Right cardiac atrium (tissue), 5 donors: Measurements from ENCODE around the gene KL. TPM values are rescaled to one million over a fixed set of nuclear protein-coding genes. Genes with fewer than 3 reads are reported as not detected.

ENCODE experiments used
- ATAC-seq, 2 donors: fragments of 200-7000 bp; cut with Tn5 transposase; one replicate each; pipeline versions ENCODE4 v1.8.0 to v1.9.1; 2020; ENCODE audit warnings: moderate library complexity in 2 of 2, mild to moderate bottlenecking in 1 of 2
- DNase-seq, 3 donors: peaks; one replicate each; pipeline ENCODE4 v3.0.0-alpha.2; 2020
- H3K27ac ChIP-seq: one replicate; pipeline ENCODE4 v1.5.1; 2013; ENCODE audit warnings: mild to moderate bottlenecking, low read length, control low read depth, moderate library complexity
- H3K27me3 ChIP-seq: one replicate; pipeline ENCODE4 v1.6.1; 2013; ENCODE audit not compliant: control insufficient read depth, insufficient read depth
- H3K4me1 ChIP-seq: one replicate; pipeline ENCODE4 v1.6.1; 2013; ENCODE audit warnings: low read length; ENCODE audit not compliant: control insufficient read depth, insufficient read depth
- H3K4me3 ChIP-seq: one replicate; pipeline ENCODE4 v1.5.1; 2013; ENCODE audit warnings: low read length, control low read depth
- H3K9me3 ChIP-seq: one replicate; pipeline ENCODE4 v1.6.1; 2013; ENCODE audit warnings: low read length; ENCODE audit not compliant: control insufficient read depth
- WGBS: extraction: QIAGEN DNeasy Blood & Tissue Kit; methylation state at CpG from one replicate; pipeline ENCODE4 v1.1.7; 2013; 5-methylcytosine and 5-hydroxymethylcytosine counted together
- intact Hi-C, 4 donors: fragments of 100-400 bp; cut with DNase I; formaldehyde crosslinking; loops; one replicate each; pipeline versions ENCODE4 v1.11.0 to v1.14.0; 2022 to 2023
- polyA plus RNA-seq: library from polyadenylated mRNA; stranded (reverse); fragments of 200-250 nt; gene quantifications from one replicate; pipeline ENCODE4 v1.2.3, GENCODE V29; 2013
- total RNA-seq, 4 donors: library from RNA; stranded (reverse); fragmentation: NEBNext Ultra II Directional; extraction: Animal tissue kit (Norgen Biotek cat#: 25700); gene quantifications; one replicate each; pipeline ENCODE4 v1.2.1, GENCODE V29; 2021
- donor health status: healthy with polysubstance abuse.
- donor health status: DM: no; HTN: yes; CAD: no.
- donor health status: DM: no; HTN: no; CAD: no.
- donor health status: DM: no; HTN: yes; CAD: no; lungs with severe emphysema.
- donor health status: DM: yes; HTN: yes; CAD: no.

KL gene
- total and polyA plus RNA-seq, 5 donors = 0.95 to 2.7 (median 1.9) TPM

- Histone ChIP-seq H3K9me3 (no peaks in the 10 kb centered on the region), H3K4me3 (no peak overlapping the region), H3K27me3 (no peaks in the 10 kb centered on the region), H3K4me1 (no peaks in the 10 kb centered on the region), H3K27ac (no peak overlapping the region)
- DNase-seq = no peak
- 43% methylated on average over 2 of the region's 2 CpGs for WGBS
- intact Hi-C loops = no loop called here
- ATAC-seq = no peak
Measured at GRCh38 chr13:33040090-33040489, 23.9 kb downstream of the KL start.

- intact Hi-C loops = no loop called here
- ATAC-seq = no peak
- no peak overlapping the region for H3K27ac ChIP-seq
- DNase-seq = no peak
- H3K4me3 ChIP-seq = no peak overlapping the region
- no peaks in the 10 kb centered on the region for H3K4me1 ChIP-seq
- no peaks in the 10 kb centered on the region for H3K9me3 ChIP-seq
- 73% methylated on average over 4 of the region's 4 CpGs for whole genome bisulfite sequencing
- H3K27me3 ChIP-seq = no peaks in the 10 kb centered on the region
Measured at GRCh38 chr13:33045851-33046592, 29.8 kb downstream of the KL start.

GRCh38 chr13:33050161-33050560 is 33.9 kb downstream of the KL start:
- H3K27ac ChIP-seq = no peak overlapping the region
- H3K4me1 ChIP-seq = no peaks in the 10 kb centered on the region
- no peaks in the 10 kb centered on the region for H3K27me3 ChIP-seq
- intact Hi-C loops = no loop called here
- ATAC-seq = no peak
- DNase-seq = no peak
- no peak overlapping the region for H3K4me3 ChIP-seq
- H3K9me3 ChIP-seq = no peaks in the 10 kb centered on the region
- 38% methylated on average over 4 of the region's 4 CpGs for WGBS

- Histone ChIP-seq H3K4me1 (no peaks in the 10 kb centered on the region), H3K9me3 (no peaks in the 10 kb centered on the region), H3K27ac (no peak overlapping the region), H3K4me3 (no peak overlapping the region), H3K27me3 (no peaks in the 10 kb centered on the region)
- DNase-seq (no peak), ATAC-seq (no peak)
- intact Hi-C loops = no loop called here
- 96% methylated on average over 3 of the region's 3 CpGs for WGBS
Measured at GRCh38 chr13:33051632-33052031, 35.4 kb downstream of the KL start.

- 55% methylated on average over 3 of the region's 3 CpGs for WGBS
- ATAC-seq = no peak
- intact Hi-C loops = no loop called here
- Histone ChIP-seq H3K27me3 (no peaks in the 10 kb centered on the region), H3K9me3 (no peaks in the 10 kb centered on the region), H3K4me3 (no peak overlapping the region), H3K4me1 (no peaks in the 10 kb centered on the region), H3K27ac (peak overlapping the region; percentile 45)
- no peak for DNase-seq
Measured at GRCh38 chr13:33052506-33053280, 36.5 kb downstream of the KL start.

GRCh38 chr13:33053397-33054066 is 37.3 kb downstream of the KL start:
- Histone ChIP-seq H3K27me3 (no peaks in the 10 kb centered on the region), H3K27ac (no peak overlapping the region), H3K9me3 (no peaks in the 10 kb centered on the region), H3K4me3 (no peak overlapping the region), H3K4me1 (no peaks in the 10 kb centered on the region)
- ATAC-seq (no peak), DNase-seq (no peak)
- intact Hi-C loops = no loop called here
- WGBS = 85% methylated on average over 7 of the region's 7 CpGs

GRCh38 chr13:33057019-33057780 is 41.0 kb downstream of the KL start:
- Histone ChIP-seq H3K9me3 (no peaks in the 10 kb centered on the region), H3K4me3 (peak overlapping the region; percentile 2), H3K27ac (peak overlapping the region; percentile 32), H3K4me1 (no peaks in the 10 kb centered on the region), H3K27me3 (no peaks in the 10 kb centered on the region)
- ATAC-seq = peak; percentile 76 to 92
- DNase-seq = peak; percentile 40 to 69 (median 51)
- intact Hi-C loops = no loop called here
- 24% methylated on average over 9 of the region's 9 CpGs for WGBS

GRCh38 chr13:33058776-33059327 is 42.6 kb downstream of the KL start:
- ATAC-seq = no peak
- Histone ChIP-seq H3K4me3 (no peak overlapping the region), H3K27me3 (no peaks in the 10 kb centered on the region), H3K4me1 (no peaks in the 10 kb centered on the region), H3K27ac (no peak overlapping the region), H3K9me3 (no peaks in the 10 kb centered on the region)
- no peak for DNase-seq
- 51% methylated on average over 3 of the region's 3 CpGs for WGBS
- intact Hi-C loops = no loop called here

GRCh38 chr13:33060815-33061214 is 44.6 kb downstream of the KL start:
- ATAC-seq = no peak
- Histone ChIP-seq H3K27me3 (no peaks in the 10 kb centered on the region), H3K9me3 (no peaks in the 10 kb centered on the region), H3K4me3 (no peak overlapping the region), H3K4me1 (no peaks in the 10 kb centered on the region), H3K27ac (no peak overlapping the region)
- 97% methylated on average over 15 of the region's 15 CpGs for whole genome bisulfite sequencing
- intact Hi-C loops = no loop called here
- DNase-seq = peak in 1 of 3 donors; percentile 37

GRCh38 chr13:33066329-33066728 is 50.1 kb downstream of the KL start:
- no peak for ATAC-seq
- intact Hi-C loops = no loop called here
- Histone ChIP-seq H3K4me3 (no peak overlapping the region), H3K27ac (no peak overlapping the region), H3K4me1 (no peaks in the 10 kb centered on the region), H3K27me3 (no peaks in the 10 kb centered on the region), H3K9me3 (no peaks in the 10 kb centered on the region)
- WGBS = 94% methylated on average over 18 of the region's 18 CpGs
- DNase-seq = no peak
